HepG2 (cell line): ENCODE results near the gene COA3. TPM values are rescaled to one million over a fixed set of nuclear protein-coding genes. Genes with fewer than 3 reads are reported as not detected.
A peak's percentile ranks its signal among the peaks of the same experiment; 100 is the strongest.

ENCODE experiments used
- AHR ChIP-seq: IDR thresholded peaks from 2 replicates; pipeline ENCODE4 v1.6.1; 2018; ENCODE audit warnings: missing genetic modification reagents, missing compliant biosample characterization
- ATF4 ChIP-seq, 2 experiments: fragments of 450-650 bp in 1 of 2; sonication (generic) in 1 of 2; formaldehyde crosslinking; IDR thresholded peaks; 2 replicates each; pipeline versions ENCODE4 v1.5.0 to v1.8.0; 2020 to 2022; ENCODE audit warnings: mild to moderate bottlenecking in 1 of 2, missing genetic modification reagents in 1 of 2
- BRD4 ChIP-seq: sonication (generic); formaldehyde crosslinking; IDR thresholded peaks from 2 replicates; pipeline ENCODE4 v1.4.0; 2020; ENCODE audit warnings: missing genetic modification reagents
- EP300 ChIP-seq, 3 experiments: sonication (generic) in 1 of 3; formaldehyde crosslinking in 1 of 3; IDR thresholded peaks; 2 replicates each; pipeline versions ENCODE4 v1.5.1 to v1.6.1; 2011 to 2020; ENCODE audit warnings: low read depth in 2 of 3, low read length in 2 of 3, borderline replicate concordance in 1 of 3, improper control_type of control experiment in 1 of 3, mild to moderate bottlenecking in 1 of 3, missing genetic modification reagents in 1 of 3, moderate library complexity in 1 of 3
- ETS1 ChIP-seq: sonication (generic); formaldehyde crosslinking; IDR thresholded peaks from 2 replicates; pipeline ENCODE4 v1.4.0; 2020; ENCODE audit warnings: missing genetic modification reagents
- GABPB1 ChIP-seq: IDR thresholded peaks from 2 replicates; pipeline ENCODE4 v1.6.1; 2016; ENCODE audit warnings: mild to moderate bottlenecking, missing genetic modification reagents, moderate library complexity, missing compliant biosample characterization
- HNF1B ChIP-seq: sonication (generic); formaldehyde crosslinking; IDR thresholded peaks from 2 replicates; pipeline ENCODE4 v1.5.1; 2020; ENCODE audit warnings: mild to moderate bottlenecking, moderate library complexity, missing genetic modification reagents
- MED1 ChIP-seq: sonication (generic); formaldehyde crosslinking; IDR thresholded peaks from 2 replicates; pipeline ENCODE4 v1.4.0; 2020; ENCODE audit warnings: missing genetic modification reagents
- MEIS2 ChIP-seq: sonication (generic); formaldehyde crosslinking; IDR thresholded peaks from 2 replicates; pipeline ENCODE4 v1.9.0; 2021; ENCODE audit warnings: mild to moderate bottlenecking, missing genetic modification reagents
- NCOA2 ChIP-seq: sonication (generic); formaldehyde crosslinking; IDR thresholded peaks from 2 replicates; pipeline ENCODE4 v1.8.0; 2022; ENCODE audit warnings: inconsistent platforms
- NFE2 ChIP-seq: sonication (generic); formaldehyde crosslinking; IDR thresholded peaks from 2 replicates; pipeline ENCODE4 v1.4.0; 2020; ENCODE audit warnings: missing genetic modification reagents
- POLR2AphosphoS5 ChIP-seq: IDR thresholded peaks from 2 replicates; pipeline ENCODE4 v1.6.1; 2012; ENCODE audit warnings: low read depth, low read length
- REST ChIP-seq, 2 experiments: IDR thresholded peaks; 2 replicates each; pipeline ENCODE4 v1.6.1; 2011 to 2012; ENCODE audit warnings: low read length in 2 of 2, borderline replicate concordance in 1 of 2, low read depth in 1 of 2, mild to moderate bottlenecking in 1 of 2, moderate library complexity in 1 of 2
- SATB2 ChIP-seq: sonication (generic); formaldehyde crosslinking; IDR thresholded peaks from 2 replicates; pipeline ENCODE4 v1.5.0; 2020; ENCODE audit warnings: missing genetic modification reagents
- TCF7L2 ChIP-seq: IDR thresholded peaks from 2 replicates; pipeline ENCODE4 v1.6.1; 2011; ENCODE audit warnings: mild to moderate bottlenecking, low read depth, low read length, moderate library complexity
- ZNF235 ChIP-seq: sonication (generic); formaldehyde crosslinking; IDR thresholded peaks from 2 replicates; pipeline ENCODE4 v1.8.1; 2023; ENCODE audit warnings: mild to moderate bottlenecking, missing genetic modification reagents, borderline replicate concordance
- ZNF879 ChIP-seq: sonication (generic); formaldehyde crosslinking; IDR thresholded peaks from 2 replicates; pipeline ENCODE4 v1.8.1; 2023; ENCODE audit warnings: missing genetic modification reagents
- polyA plus RNA-seq, 8 experiments: library from polyadenylated mRNA; depleted of rRNA in 3 of 8; stranded (reverse) in 7 of 8; unstranded in 1 of 8; fragments of >200 nt; fragmentation: Illumina TruSeq in 4 of 8; extraction: Trizol in 4 of 8; gene quantifications; 2 replicates each; pipeline versions ENCODE4 v1.2.1 to v1.2.3, GENCODE V29; 2011 to 2016; ENCODE audit warnings: low read depth in 4 of 8, missing spikeins in 1 of 8, mixed read lengths in 1 of 8; ENCODE audit not compliant: insufficient read depth in 1 of 8
- total RNA-seq, 5 experiments: library from RNA; depleted of rRNA; stranded (reverse); fragments of >200 nt; fragmentation: Illumina TruSeq; extraction: Trizol; gene quantifications; 2 replicates each; pipeline ENCODE4 v1.2.3, GENCODE V29; 2016; ENCODE audit warnings: low read depth in 1 of 5
- TF ChIP-seq, protein P1 (sequence below): sonication (generic); formaldehyde crosslinking; IDR thresholded peaks from 2 replicates; pipeline ENCODE4 v1.5.0; 2020; ENCODE audit warnings: mild to moderate bottlenecking, missing genetic modification reagents, borderline replicate concordance

Gene COA3
- total and polyA plus RNA-seq, 2 of the 13 experiments (the other 11 are each of a cell fraction or from before 2014, with no cell fraction given), result 133 to 202 TPM

GRCh38 chr17:42832213-42832933, 33.9 kb upstream of the COA3 start (continued):
- TF ChIP-seq, protein P1, sequence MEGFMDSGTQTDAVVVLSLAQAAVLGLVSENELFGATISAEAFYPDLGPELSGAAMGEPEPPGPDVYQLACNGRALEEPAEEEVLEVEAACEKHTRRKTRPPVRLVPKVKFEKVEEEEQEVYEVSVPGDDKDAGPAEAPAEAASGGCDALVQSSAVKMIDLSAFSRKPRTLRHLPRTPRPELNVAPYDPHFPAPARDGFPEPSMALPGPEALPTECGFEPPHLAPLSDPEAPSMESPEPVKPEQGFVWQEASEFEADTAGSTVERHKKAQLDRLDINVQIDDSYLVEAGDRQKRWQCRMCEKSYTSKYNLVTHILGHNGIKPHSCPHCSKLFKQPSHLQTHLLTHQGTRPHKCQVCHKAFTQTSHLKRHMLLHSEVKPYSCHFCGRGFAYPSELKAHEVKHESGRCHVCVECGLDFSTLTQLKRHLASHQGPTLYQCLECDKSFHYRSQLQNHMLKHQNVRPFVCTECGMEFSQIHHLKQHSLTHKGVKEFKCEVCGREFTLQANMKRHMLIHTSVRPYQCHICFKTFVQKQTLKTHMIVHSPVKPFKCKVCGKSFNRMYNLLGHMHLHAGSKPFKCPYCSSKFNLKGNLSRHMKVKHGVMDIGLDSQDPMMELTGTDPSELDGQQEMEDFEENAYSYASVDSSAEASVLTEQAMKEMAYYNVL, result no peak
- TF ChIP-seq GABPB1 (CRISPR knock-in tag), result no peak
- no peak for TF ChIP-seq AHR (CRISPR knock-in tag)
- peak in 1 of 2 experiments; percentile 45; a peak in 1 of 4 replicates for TF ChIP-seq ATF4 (CRISPR knock-in tag; IDR thresholded peaks at IDR 0.05)
- TF ChIP-seq POLR2AphosphoS5, result peak; percentile 67; the same call in 1 of the 2 replicates
- TF ChIP-seq ZNF235, result no peak
- TF ChIP-seq HNF1B (CRISPR knock-in tag), result no peak
- TF ChIP-seq REST (IDR thresholded peaks at IDR 0.05; ENCODE audit: borderline replicate concordance in 1 of 2, low read depth in 1 of 2, low read length in 2 of 2), result no peak
- TF ChIP-seq ETS1, result no peak
- TF ChIP-seq NFE2 (CRISPR knock-in tag), result no peak
- TF ChIP-seq MED1, result peak; percentile 70
- peak in 1 of 2 experiments; percentile 59; a peak in 2 of 4 replicates for TF ChIP-seq EP300 (IDR thresholded peaks at IDR 0.05; ENCODE audit: low read depth in 2 of 2, low read length in 2 of 2)
- TF ChIP-seq EP300 (CRISPR knock-in tag; IDR thresholded peaks at IDR 0.05; ENCODE audit: borderline replicate concordance), result no peak
- no peak for TF ChIP-seq BRD4
- no peak for TF ChIP-seq SATB2 (CRISPR knock-in tag)
- no peak for TF ChIP-seq MEIS2
- no peak for TF ChIP-seq TCF7L2
- TF ChIP-seq ZNF879 (CRISPR knock-in tag), result no peak; the same call in 1 of the 2 replicates
- peak; percentile 48 for TF ChIP-seq NCOA2 (CRISPR knock-in tag)
